SK-N-SH treated with all-trans-retinoic acid at 6 μM for 48 hours (cell line): ENCODE data around the gene ABHD3.

Experiments
- ATAC-seq: fragments of 200-7000 bp; cut with Tn5 transposase; 3 replicates; pipeline ENCODE4 v1.9.1; 2020; ENCODE audit warnings: mild to moderate bottlenecking, moderate library complexity
- ARNTL ChIP-seq: fragments of 450-650 bp; formaldehyde crosslinking; IDR thresholded peaks from 2 replicates; pipeline ENCODE4 v1.5.0; 2020; ENCODE audit warnings: low read depth, mild to moderate bottlenecking, moderate library complexity, borderline replicate concordance
- BACH2 ChIP-seq: fragments of 250-450 bp; sonication (Bioruptor Pico); IDR thresholded peaks from 2 replicates; pipeline ENCODE4 v1.9.0; 2021; ENCODE audit warnings: mild to moderate bottlenecking, borderline replicate concordance
- ESRRG ChIP-seq: fragments of 250-450 bp; sonication (Bioruptor Pico); IDR thresholded peaks from 2 replicates; pipeline ENCODE4 v1.6.1; 2021; ENCODE audit warnings: mild to moderate bottlenecking
- GLIS3 ChIP-seq: fragments of 250-450 bp; sonication (Bioruptor Pico); IDR thresholded peaks from 2 replicates; pipeline ENCODE4 v1.5.0; 2020; ENCODE audit warnings: mild to moderate bottlenecking, moderate library complexity
- OSR1 ChIP-seq: fragments of 250-450 bp; sonication (Bioruptor Pico); IDR thresholded peaks from 2 replicates; pipeline ENCODE4 v1.8.0; 2022; ENCODE audit warnings: moderate library complexity, mild to moderate bottlenecking, inconsistent platforms
- PPARA ChIP-seq: fragments of 250-450 bp; sonication (Bioruptor Pico); IDR thresholded peaks from 2 replicates; pipeline ENCODE4 v1.5.0; 2020; ENCODE audit warnings: mild to moderate bottlenecking, borderline replicate concordance
- SNAI2 ChIP-seq: fragments of 250-450 bp; sonication (Bioruptor Pico); IDR thresholded peaks from 2 replicates; pipeline ENCODE4 v1.5.0; 2020; ENCODE audit warnings: mild to moderate bottlenecking, moderate library complexity
- TCF4 ChIP-seq: fragments of 250-450 bp; sonication (Bioruptor Pico); IDR thresholded peaks from 2 replicates; pipeline ENCODE4 v1.8.0; 2021; ENCODE audit warnings: mild to moderate bottlenecking, moderate library complexity, borderline replicate concordance
- TOX ChIP-seq: fragments of 250-450 bp; sonication (Bioruptor Pico); IDR thresholded peaks from 2 replicates; pipeline ENCODE4 v1.8.0; 2021; ENCODE audit warnings: mild to moderate bottlenecking, moderate library complexity, borderline replicate concordance
- ZC3H10 ChIP-seq: fragments of 250-450 bp; sonication (Bioruptor Pico); IDR thresholded peaks from 2 replicates; pipeline ENCODE4 v1.5.1; 2021; ENCODE audit warnings: mild to moderate bottlenecking, moderate library complexity
- ZFP3 ChIP-seq: fragments of 250-450 bp; sonication (Bioruptor Pico); IDR thresholded peaks from 2 replicates; pipeline ENCODE4 v1.5.0; 2020; ENCODE audit warnings: mild to moderate bottlenecking, moderate library complexity
- ZFP30 ChIP-seq: fragments of 450-650 bp; formaldehyde crosslinking; IDR thresholded peaks from 2 replicates; pipeline ENCODE4 v1.5.0; 2022; ENCODE audit warnings: mild to moderate bottlenecking, moderate library complexity
- ZNF70 ChIP-seq: fragments of 450-650 bp; formaldehyde crosslinking; IDR thresholded peaks from 2 replicates; pipeline ENCODE4 v1.5.0; 2020; ENCODE audit warnings: mild to moderate bottlenecking, moderate library complexity
- ZNF8 ChIP-seq: fragments of 450-650 bp; formaldehyde crosslinking; IDR thresholded peaks from 2 replicates; pipeline ENCODE4 v1.5.0; 2020; ENCODE audit warnings: mild to moderate bottlenecking, moderate library complexity
- TF ChIP-seq, protein P1 (sequence below): fragments of 250-450 bp; sonication (Bioruptor Pico); IDR thresholded peaks from 2 replicates; pipeline ENCODE4 v1.8.0; 2020; ENCODE audit warnings: mild to moderate bottlenecking, moderate library complexity, borderline replicate concordance
- TF ChIP-seq, protein P2 (sequence below): fragments of 250-450 bp; sonication (Bioruptor Pico); IDR thresholded peaks from 2 replicates; pipeline ENCODE4 v1.8.0; 2021; ENCODE audit warnings: low read depth, mild to moderate bottlenecking, moderate library complexity, borderline replicate concordance
- TF ChIP-seq, protein P3 (sequence below): fragments of 250-450 bp; sonication (Bioruptor Pico); IDR thresholded peaks from 2 replicates; pipeline ENCODE4 v1.5.1; 2020; ENCODE audit warnings: low read depth, mild to moderate bottlenecking, moderate library complexity
- TF ChIP-seq, protein P4 (sequence below): fragments of 250-450 bp; sonication (Bioruptor Pico); IDR thresholded peaks from 2 replicates; pipeline ENCODE4 v1.5.0; 2020; ENCODE audit warnings: mild to moderate bottlenecking, moderate library complexity
- TF ChIP-seq, protein P5 (sequence below): fragments of 250-450 bp; sonication (Bioruptor Pico); IDR thresholded peaks from 2 replicates; pipeline ENCODE4 v1.5.1; 2021; ENCODE audit warnings: mild to moderate bottlenecking, moderate library complexity

ABHD3 gene

DNA sequence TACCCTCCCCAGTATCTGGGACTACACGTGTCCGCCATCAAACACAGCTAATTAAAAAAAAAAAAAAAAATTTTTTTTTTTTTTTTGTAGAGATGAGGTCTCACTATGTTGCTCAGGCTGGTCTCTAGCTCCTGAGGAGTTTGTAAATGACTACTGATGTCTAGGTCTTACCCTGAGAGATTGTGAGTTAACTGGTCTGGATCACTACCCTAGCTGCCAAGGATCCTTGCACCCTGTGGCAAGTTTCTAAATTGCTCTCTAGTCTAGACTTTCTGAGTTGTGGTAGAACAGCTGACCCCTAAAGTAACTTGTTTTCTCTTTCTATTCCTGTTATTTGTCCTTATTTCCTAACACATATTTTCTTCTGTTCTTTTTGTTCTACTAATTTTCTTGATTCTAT is 44.5 kb downstream of the ABHD3 start:
- TF ChIP-seq ZFP30 (CRISPR knock-in tag), result no peak
- TF ChIP-seq, protein P1, sequence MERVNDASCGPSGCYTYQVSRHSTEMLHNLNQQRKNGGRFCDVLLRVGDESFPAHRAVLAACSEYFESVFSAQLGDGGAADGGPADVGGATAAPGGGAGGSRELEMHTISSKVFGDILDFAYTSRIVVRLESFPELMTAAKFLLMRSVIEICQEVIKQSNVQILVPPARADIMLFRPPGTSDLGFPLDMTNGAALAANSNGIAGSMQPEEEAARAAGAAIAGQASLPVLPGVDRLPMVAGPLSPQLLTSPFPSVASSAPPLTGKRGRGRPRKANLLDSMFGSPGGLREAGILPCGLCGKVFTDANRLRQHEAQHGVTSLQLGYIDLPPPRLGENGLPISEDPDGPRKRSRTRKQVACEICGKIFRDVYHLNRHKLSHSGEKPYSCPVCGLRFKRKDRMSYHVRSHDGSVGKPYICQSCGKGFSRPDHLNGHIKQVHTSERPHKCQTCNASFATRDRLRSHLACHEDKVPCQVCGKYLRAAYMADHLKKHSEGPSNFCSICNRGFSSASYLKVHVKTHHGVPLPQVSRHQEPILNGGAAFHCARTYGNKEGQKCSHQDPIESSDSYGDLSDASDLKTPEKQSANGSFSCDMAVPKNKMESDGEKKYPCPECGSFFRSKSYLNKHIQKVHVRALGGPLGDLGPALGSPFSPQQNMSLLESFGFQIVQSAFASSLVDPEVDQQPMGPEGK (CRISPR knock-in tag), result no peak
- TF ChIP-seq, protein P2, sequence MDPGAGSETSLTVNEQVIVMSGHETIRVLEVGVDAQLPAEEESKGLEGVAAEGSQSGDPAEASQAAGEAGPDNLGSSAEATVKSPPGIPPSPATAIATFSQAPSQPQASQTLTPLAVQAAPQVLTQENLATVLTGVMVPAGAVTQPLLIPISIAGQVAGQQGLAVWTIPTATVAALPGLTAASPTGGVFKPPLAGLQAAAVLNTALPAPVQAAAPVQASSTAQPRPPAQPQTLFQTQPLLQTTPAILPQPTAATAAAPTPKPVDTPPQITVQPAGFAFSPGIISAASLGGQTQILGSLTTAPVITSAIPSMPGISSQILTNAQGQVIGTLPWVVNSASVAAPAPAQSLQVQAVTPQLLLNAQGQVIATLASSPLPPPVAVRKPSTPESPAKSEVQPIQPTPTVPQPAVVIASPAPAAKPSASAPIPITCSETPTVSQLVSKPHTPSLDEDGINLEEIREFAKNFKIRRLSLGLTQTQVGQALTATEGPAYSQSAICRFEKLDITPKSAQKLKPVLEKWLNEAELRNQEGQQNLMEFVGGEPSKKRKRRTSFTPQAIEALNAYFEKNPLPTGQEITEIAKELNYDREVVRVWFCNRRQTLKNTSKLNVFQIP, result no peak
- TF ChIP-seq, all 23 proteins: peak for 0
- ATAC-seq, result no peak

DNA sequence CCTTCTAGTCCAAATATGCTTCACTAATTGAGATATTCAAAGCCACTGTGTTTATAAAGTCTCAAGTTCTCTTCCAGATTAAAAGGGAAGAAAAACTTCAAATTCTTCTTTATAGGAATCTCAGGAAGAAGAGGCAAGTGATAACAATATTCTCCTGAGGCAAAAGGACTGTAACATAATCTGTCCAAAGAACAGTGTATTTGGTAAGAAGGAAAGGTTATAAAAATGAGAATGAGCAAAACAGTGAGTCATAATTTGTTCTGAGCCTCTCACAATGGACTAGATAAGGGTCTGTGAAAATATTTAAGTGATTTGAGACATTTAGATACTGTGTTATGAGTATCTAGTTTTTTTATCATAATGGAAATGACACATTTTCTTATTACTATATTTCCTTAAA is 48.2 kb downstream of the ABHD3 start:
- TF ChIP-seq GLIS3 (CRISPR knock-in tag), result no peak
- TF ChIP-seq, protein P2, result no peak
- peak; percentile 61; the same call in 2 of the 3 replicates for ATAC-seq

DNA sequence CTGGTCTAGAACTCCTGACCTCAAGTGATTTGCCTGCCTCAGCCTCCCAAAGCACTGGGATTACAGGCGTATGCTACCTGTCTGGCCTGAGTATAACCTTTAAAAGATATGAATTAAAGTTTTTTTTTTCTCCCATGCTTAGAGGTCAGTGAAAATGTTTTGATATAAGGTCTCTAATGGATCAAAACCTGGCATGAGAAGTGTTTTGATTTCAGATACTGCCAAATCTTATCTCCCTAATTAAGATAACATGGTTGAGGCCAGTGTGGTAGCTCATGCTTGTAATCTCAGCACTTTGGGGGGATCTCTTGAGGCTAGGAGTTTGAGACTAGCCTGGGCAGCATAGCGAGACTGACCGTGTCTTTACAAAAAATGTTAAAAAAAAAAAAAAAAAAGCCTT is 51.2 kb downstream of the ABHD3 start:
- ATAC-seq, result no peak
- TF ChIP-seq GLIS3 (CRISPR knock-in tag), result no peak
- TF ChIP-seq, protein P3, sequence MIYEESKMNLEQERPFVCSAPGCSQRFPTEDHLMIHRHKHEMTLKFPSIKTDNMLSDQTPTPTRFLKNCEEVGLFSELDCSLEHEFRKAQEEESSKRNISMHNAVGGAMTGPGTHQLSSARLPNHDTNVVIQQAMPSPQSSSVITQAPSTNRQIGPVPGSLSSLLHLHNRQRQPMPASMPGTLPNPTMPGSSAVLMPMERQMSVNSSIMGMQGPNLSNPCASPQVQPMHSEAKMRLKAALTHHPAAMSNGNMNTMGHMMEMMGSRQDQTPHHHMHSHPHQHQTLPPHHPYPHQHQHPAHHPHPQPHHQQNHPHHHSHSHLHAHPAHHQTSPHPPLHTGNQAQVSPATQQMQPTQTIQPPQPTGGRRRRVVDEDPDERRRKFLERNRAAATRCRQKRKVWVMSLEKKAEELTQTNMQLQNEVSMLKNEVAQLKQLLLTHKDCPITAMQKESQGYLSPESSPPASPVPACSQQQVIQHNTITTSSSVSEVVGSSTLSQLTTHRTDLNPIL, result no peak
- TF ChIP-seq, protein P2, result no peak
- TF ChIP-seq, protein P4, sequence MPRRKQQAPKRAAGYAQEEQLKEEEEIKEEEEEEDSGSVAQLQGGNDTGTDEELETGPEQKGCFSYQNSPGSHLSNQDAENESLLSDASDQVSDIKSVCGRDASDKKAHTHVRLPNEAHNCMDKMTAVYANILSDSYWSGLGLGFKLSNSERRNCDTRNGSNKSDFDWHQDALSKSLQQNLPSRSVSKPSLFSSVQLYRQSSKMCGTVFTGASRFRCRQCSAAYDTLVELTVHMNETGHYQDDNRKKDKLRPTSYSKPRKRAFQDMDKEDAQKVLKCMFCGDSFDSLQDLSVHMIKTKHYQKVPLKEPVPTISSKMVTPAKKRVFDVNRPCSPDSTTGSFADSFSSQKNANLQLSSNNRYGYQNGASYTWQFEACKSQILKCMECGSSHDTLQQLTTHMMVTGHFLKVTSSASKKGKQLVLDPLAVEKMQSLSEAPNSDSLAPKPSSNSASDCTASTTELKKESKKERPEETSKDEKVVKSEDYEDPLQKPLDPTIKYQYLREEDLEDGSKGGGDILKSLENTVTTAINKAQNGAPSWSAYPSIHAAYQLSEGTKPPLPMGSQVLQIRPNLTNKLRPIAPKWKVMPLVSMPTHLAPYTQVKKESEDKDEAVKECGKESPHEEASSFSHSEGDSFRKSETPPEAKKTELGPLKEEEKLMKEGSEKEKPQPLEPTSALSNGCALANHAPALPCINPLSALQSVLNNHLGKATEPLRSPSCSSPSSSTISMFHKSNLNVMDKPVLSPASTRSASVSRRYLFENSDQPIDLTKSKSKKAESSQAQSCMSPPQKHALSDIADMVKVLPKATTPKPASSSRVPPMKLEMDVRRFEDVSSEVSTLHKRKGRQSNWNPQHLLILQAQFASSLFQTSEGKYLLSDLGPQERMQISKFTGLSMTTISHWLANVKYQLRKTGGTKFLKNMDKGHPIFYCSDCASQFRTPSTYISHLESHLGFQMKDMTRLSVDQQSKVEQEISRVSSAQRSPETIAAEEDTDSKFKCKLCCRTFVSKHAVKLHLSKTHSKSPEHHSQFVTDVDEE (CRISPR knock-in tag), result no peak
- TF ChIP-seq BACH2 (CRISPR knock-in tag), result no peak
- no peak for TF ChIP-seq TCF4 (CRISPR knock-in tag)
- TF ChIP-seq, protein P5, sequence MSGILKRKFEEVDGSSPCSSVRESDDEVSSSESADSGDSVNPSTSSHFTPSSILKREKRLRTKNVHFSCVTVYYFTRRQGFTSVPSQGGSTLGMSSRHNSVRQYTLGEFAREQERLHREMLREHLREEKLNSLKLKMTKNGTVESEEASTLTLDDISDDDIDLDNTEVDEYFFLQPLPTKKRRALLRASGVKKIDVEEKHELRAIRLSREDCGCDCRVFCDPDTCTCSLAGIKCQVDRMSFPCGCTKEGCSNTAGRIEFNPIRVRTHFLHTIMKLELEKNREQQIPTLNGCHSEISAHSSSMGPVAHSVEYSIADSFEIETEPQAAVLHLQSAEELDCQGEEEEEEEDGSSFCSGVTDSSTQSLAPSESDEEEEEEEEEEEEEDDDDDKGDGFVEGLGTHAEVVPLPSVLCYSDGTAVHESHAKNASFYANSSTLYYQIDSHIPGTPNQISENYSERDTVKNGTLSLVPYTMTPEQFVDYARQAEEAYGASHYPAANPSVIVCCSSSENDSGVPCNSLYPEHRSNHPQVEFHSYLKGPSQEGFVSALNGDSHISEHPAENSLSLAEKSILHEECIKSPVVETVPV, result no peak
- no peak for TF ChIP-seq ESRRG (CRISPR knock-in tag)
- TF ChIP-seq PPARA (CRISPR knock-in tag), result no peak
- TF ChIP-seq ZFP30 (CRISPR knock-in tag), result no peak
- no peak for TF ChIP-seq ZNF70 (CRISPR knock-in tag)
- no peak for TF ChIP-seq ARNTL
- TF ChIP-seq ZC3H10 (CRISPR knock-in tag), result no peak
- no peak for TF ChIP-seq ZFP3
- TF ChIP-seq, protein P1 (CRISPR knock-in tag), result no peak
- no peak for TF ChIP-seq SNAI2 (CRISPR knock-in tag)
- no peak for TF ChIP-seq ZNF8 (CRISPR knock-in tag)
- no peak for TF ChIP-seq TOX
- no peak for TF ChIP-seq OSR1 (CRISPR knock-in tag)
- TF ChIP-seq, all 23 proteins: peak for 0
